GM23338 (cell line): ENCODE results near the gene SLC37A1. TPM values are rescaled to one million over a fixed set of nuclear protein-coding genes. Genes with fewer than 3 reads are reported as not detected.

Source experiments
- CREB1 ChIP-seq: fragments of 250-450 bp; sonication (Bioruptor Pico); IDR thresholded peaks from 2 replicates; pipeline ENCODE4 v1.5.0; 2020; ENCODE audit warnings: low read depth, mild to moderate bottlenecking, moderate library complexity
- CTCF ChIP-seq, 2 experiments: fragments of 200-600 bp in 1 of 2; sonication (generic) in 1 of 2; conservative IDR thresholded peaks; 2 replicates each; pipeline versions ENCODE4 v1.5.1 to v1.6.1; 2016 to 2017; ENCODE audit warnings: antibody characterized with exemption in 2 of 2, low read depth in 2 of 2, mild to moderate bottlenecking in 2 of 2, moderate library complexity in 1 of 2
- EZH2 ChIP-seq: fragments of 200-600 bp; sonication (generic); IDR thresholded peaks from one replicate; pipeline ENCODE4 v1.8.0; 2017; ENCODE audit warnings: antibody characterized with exemption, mild to moderate bottlenecking, low read depth; ENCODE audit not compliant: unreplicated experiment
- EZH2phosphoT487 ChIP-seq: fragments of 200-600 bp; sonication (generic); IDR thresholded peaks from one replicate; pipeline ENCODE4 v1.8.1; 2018; ENCODE audit warnings: antibody characterized with exemption; ENCODE audit not compliant: unreplicated experiment
- NANOG ChIP-seq: IDR thresholded peaks from 2 replicates; pipeline ENCODE4 v1.6.1; 2016; ENCODE audit warnings: antibody characterized with exemption, borderline replicate concordance
- POLR2AphosphoS5 ChIP-seq: IDR thresholded peaks from 2 replicates; pipeline ENCODE4 v1.6.1; 2016; ENCODE audit warnings: antibody characterized with exemption, low read depth
- STAT1 ChIP-seq: IDR thresholded peaks from one replicate; pipeline ENCODE4 v1.6.1; 2016; ENCODE audit warnings: antibody characterized with exemption; ENCODE audit not compliant: unreplicated experiment
- ZNF114 ChIP-seq: fragments of 250-450 bp; sonication (Bioruptor Pico); IDR thresholded peaks from 2 replicates; pipeline ENCODE4 v1.5.0; 2020; ENCODE audit warnings: mild to moderate bottlenecking, moderate library complexity
- ZNF331 ChIP-seq: fragments of 250-450 bp; sonication (Bioruptor Pico); IDR thresholded peaks from 2 replicates; pipeline ENCODE4 v1.5.0; 2020; ENCODE audit warnings: low read depth, mild to moderate bottlenecking, moderate library complexity
- polyA plus RNA-seq: library from polyadenylated mRNA; unstranded; fragments of >200 nt; fragmentation: Nextera tagmentation; extraction: Ambion mirVana; gene quantifications from 2 replicates; pipeline ENCODE4 v1.2.1, GENCODE V29; 2016
- total RNA-seq: library from RNA; depleted of rRNA; stranded (reverse); fragments of >200 nt; shearing (Covaris generic); gene quantifications from 2 replicates; pipeline ENCODE4 v1.2.3, GENCODE V29; 2014
- TF ChIP-seq, protein P1 (sequence below): fragments of 250-450 bp; sonication (Bioruptor Pico); IDR thresholded peaks from 2 replicates; pipeline ENCODE4 v1.5.0; 2020; ENCODE audit warnings: mild to moderate bottlenecking, moderate library complexity

SLC37A1 gene
- total and polyA plus RNA-seq, 2 experiments from 2014 or later, result 14.0 to 30.3 TPM

- TF ChIP-seq, protein P1, sequence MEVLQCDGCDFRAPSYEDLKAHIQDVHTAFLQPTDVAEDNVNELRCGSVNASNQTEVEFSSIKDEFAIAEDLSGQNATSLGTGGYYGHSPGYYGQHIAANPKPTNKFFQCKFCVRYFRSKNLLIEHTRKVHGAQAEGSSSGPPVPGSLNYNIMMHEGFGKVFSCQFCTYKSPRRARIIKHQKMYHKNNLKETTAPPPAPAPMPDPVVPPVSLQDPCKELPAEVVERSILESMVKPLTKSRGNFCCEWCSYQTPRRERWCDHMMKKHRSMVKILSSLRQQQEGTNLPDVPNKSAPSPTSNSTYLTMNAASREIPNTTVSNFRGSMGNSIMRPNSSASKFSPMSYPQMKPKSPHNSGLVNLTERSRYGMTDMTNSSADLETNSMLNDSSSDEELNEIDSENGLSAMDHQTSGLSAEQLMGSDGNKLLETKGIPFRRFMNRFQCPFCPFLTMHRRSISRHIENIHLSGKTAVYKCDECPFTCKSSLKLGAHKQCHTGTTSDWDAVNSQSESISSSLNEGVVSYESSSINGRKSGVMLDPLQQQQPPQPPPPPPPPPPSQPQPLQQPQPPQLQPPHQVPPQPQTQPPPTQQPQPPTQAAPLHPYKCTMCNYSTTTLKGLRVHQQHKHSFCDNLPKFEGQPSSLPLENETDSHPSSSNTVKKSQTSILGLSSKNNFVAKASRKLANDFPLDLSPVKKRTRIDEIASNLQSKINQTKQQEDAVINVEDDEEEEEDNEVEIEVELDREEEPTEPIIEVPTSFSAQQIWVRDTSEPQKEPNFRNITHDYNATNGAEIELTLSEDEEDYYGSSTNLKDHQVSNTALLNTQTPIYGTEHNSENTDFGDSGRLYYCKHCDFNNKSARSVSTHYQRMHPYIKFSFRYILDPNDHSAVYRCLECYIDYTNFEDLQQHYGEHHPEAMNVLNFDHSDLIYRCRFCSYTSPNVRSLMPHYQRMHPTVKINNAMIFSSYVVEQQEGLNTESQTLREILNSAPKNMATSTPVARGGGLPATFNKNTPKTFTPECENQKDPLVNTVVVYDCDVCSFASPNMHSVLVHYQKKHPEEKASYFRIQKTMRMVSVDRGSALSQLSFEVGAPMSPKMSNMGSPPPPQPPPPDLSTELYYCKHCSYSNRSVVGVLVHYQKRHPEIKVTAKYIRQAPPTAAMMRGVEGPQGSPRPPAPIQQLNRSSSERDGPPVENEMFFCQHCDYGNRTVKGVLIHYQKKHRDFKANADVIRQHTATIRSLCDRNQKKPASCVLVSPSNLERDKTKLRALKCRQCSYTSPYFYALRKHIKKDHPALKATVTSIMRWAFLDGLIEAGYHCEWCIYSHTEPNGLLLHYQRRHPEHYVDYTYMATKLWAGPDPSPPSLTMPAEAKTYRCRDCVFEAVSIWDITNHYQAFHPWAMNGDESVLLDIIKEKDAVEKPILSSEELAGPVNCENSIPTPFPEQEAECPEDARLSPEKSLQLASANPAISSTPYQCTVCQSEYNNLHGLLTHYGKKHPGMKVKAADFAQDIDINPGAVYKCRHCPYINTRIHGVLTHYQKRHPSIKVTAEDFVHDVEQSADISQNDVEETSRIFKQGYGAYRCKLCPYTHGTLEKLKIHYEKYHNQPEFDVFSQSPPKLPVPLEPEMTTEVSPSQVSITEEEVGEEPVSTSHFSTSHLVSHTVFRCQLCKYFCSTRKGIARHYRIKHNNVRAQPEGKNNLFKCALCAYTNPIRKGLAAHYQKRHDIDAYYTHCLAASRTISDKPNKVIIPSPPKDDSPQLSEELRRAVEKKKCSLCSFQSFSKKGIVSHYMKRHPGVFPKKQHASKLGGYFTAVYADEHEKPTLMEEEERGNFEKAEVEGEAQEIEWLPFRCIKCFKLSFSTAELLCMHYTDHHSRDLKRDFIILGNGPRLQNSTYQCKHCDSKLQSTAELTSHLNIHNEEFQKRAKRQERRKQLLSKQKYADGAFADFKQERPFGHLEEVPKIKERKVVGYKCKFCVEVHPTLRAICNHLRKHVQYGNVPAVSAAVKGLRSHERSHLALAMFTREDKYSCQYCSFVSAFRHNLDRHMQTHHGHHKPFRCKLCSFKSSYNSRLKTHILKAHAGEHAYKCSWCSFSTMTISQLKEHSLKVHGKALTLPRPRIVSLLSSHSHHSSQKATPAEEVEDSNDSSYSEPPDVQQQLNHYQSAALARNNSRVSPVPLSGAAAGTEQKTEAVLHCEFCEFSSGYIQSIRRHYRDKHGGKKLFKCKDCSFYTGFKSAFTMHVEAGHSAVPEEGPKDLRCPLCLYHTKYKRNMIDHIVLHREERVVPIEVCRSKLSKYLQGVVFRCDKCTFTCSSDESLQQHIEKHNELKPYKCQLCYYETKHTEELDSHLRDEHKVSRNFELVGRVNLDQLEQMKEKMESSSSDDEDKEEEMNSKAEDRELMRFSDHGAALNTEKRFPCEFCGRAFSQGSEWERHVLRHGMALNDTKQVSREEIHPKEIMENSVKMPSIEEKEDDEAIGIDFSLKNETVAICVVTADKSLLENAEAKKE, result no peak
- TF ChIP-seq NANOG, result no peak
- TF ChIP-seq EZH2, result no peak
- TF ChIP-seq EZH2phosphoT487, result no peak
- no peak for TF ChIP-seq ZNF114
- no peak for TF ChIP-seq STAT1
- TF ChIP-seq CTCF (conservative IDR thresholded peaks at IDR 0.05; ENCODE audit: low read depth in 2 of 2), result no peak
- no peak for TF ChIP-seq CREB1 (CRISPR knock-in tag)
- no peak for TF ChIP-seq ZNF331 (CRISPR knock-in tag)
- TF ChIP-seq POLR2AphosphoS5, result no peak
Measured at GRCh38 chr21:42616446-42616845, 102.8 kb downstream of the SLC37A1 start (continued).
